IMR-90 (cell line): ENCODE data around the gene MDC1. TPM values are rescaled to one million over a fixed set of nuclear protein-coding genes. Genes with fewer than 3 reads are reported as not detected.

ENCODE experiments used
- ATAC-seq: fragments of 200-7000 bp; cut with Tn5 transposase; 2 replicates; pipeline ENCODE4 v1.9.1; 2020; ENCODE audit warnings: low read depth, mild to moderate bottlenecking, moderate library complexity
- BruUV-seq: library from RNA; stranded (reverse); fragments of 400-500 nt; replicated peaks from 2 replicates; lab custom pipeline; 2021; lab: Mats Ljungman, UMichigan
- CTCF ChIA-PET: fragments of 300-600 bp; formaldehyde crosslinking; extraction: SDS; loops from one replicate; lab custom pipeline; 2021; ENCODE audit warnings: antibody characterized with exemption; lab: Yijun Ruan, JAX
- POLR2A ChIA-PET: fragments of 300-600 bp; sonication (Branson Sonifier 250); formaldehyde crosslinking; loops from one replicate; lab custom pipeline; 2022; ENCODE audit warnings: antibody characterized with exemption; ENCODE audit not compliant: unreplicated experiment; lab: Charles Lee
- DNase-seq: peaks from one replicate; pipeline ENCODE4 v3.0.0; 2013
- H2AFZ ChIP-seq: replicated peaks from 2 replicates; pipeline ENCODE3; 2013; ENCODE audit warnings: low read length, mild to moderate bottlenecking; ENCODE audit not compliant: poor library complexity
- H2AK5ac ChIP-seq: 2 replicates; pipeline ENCODE4 v1.6.1; 2013; ENCODE audit warnings: low read depth, low read length, inconsistent platforms
- H2AK9ac ChIP-seq: replicated peaks from 2 replicates; pipeline ENCODE3; 2013; ENCODE audit warnings: mild to moderate bottlenecking, low read depth, low read length, moderate library complexity; ENCODE audit not compliant: poor library complexity
- H2BK120ac ChIP-seq: 2 replicates; pipeline ENCODE4 v1.6.1; 2013; ENCODE audit warnings: low read depth, low read length, inconsistent platforms
- H2BK15ac ChIP-seq: 3 replicates; pipeline ENCODE4 v1.6.1; 2013; ENCODE audit warnings: low read depth, low read length, inconsistent platforms
- H2BK20ac ChIP-seq: 2 replicates; pipeline ENCODE4 v1.6.1; 2013; ENCODE audit warnings: low read depth, mild to moderate bottlenecking, inconsistent platforms, low read length, moderate library complexity
- H2BK5ac ChIP-seq: 2 replicates; pipeline ENCODE4 v1.6.1; 2013; ENCODE audit warnings: mild to moderate bottlenecking, low read depth, low read length, inconsistent platforms; ENCODE audit not compliant: poor library complexity, severe bottlenecking
- H3K14ac ChIP-seq: replicated peaks from 2 replicates; pipeline ENCODE4 v1.6.1; 2013; ENCODE audit warnings: low read depth, low read length, inconsistent platforms
- H3K18ac ChIP-seq: 2 replicates; pipeline ENCODE4 v1.6.1; 2013; ENCODE audit warnings: low read depth, low read length, control low read depth
- H3K23ac ChIP-seq: 2 replicates; pipeline ENCODE4 v1.6.1; 2013; ENCODE audit warnings: low read depth, low read length, inconsistent platforms
- H3K27ac ChIP-seq: 2 replicates; pipeline ENCODE4 v1.5.1; 2013; ENCODE audit warnings: mild to moderate bottlenecking, control low read depth, low read length; ENCODE audit not compliant: insufficient read depth
- H3K27me3 ChIP-seq: 2 replicates; pipeline ENCODE4 v1.6.1; 2013; ENCODE audit warnings: low read length; ENCODE audit not compliant: control insufficient read depth, insufficient read depth
- H3K36me3 ChIP-seq: 2 replicates; pipeline ENCODE4 v1.6.1; 2013; ENCODE audit warnings: low read length, mixed read lengths; ENCODE audit not compliant: control insufficient read depth, insufficient read depth
- H3K4ac ChIP-seq: 2 replicates; pipeline ENCODE4 v1.6.1; 2013; ENCODE audit warnings: low read depth, low read length, inconsistent platforms
- H3K4me1 ChIP-seq: 2 replicates; pipeline ENCODE4 v1.6.1; 2013; ENCODE audit warnings: low read length, mixed read lengths; ENCODE audit not compliant: control insufficient read depth, insufficient read depth
- H3K4me2 ChIP-seq: 2 replicates; pipeline ENCODE4 v1.6.1; 2013; ENCODE audit warnings: low read depth, mild to moderate bottlenecking, control low read depth, low read length, moderate library complexity
- H3K4me3 ChIP-seq: 2 replicates; pipeline ENCODE4 v1.5.1; 2013; ENCODE audit warnings: low read depth, mild to moderate bottlenecking, control low read depth, low read length, moderate library complexity; ENCODE audit not compliant: insufficient read depth
- H3K56ac ChIP-seq: 2 replicates; pipeline ENCODE4 v1.6.1; 2013; ENCODE audit warnings: low read length, inconsistent platforms; ENCODE audit not compliant: insufficient read depth; ENCODE audit errors: extremely low read depth
- H3K79me1 ChIP-seq, 2 experiments: 2 replicates each; pipeline ENCODE4 v1.6.1; 2013; ENCODE audit warnings: low read length in 2 of 2, inconsistent platforms in 1 of 2, low read depth in 1 of 2
- H3K9ac ChIP-seq: 2 replicates; pipeline ENCODE4 v1.6.1; 2013; ENCODE audit warnings: low read depth, low read length, control low read depth
- H3K9me1 ChIP-seq: 2 replicates; pipeline ENCODE4 v1.6.1; 2013; ENCODE audit warnings: low read length, inconsistent platforms; ENCODE audit not compliant: insufficient read depth
- H3K9me3 ChIP-seq: 2 replicates; pipeline ENCODE4 v1.6.1; 2013; ENCODE audit warnings: low read length; ENCODE audit not compliant: control insufficient read depth, insufficient read depth
- H4K20me1 ChIP-seq: 2 replicates; pipeline ENCODE4 v1.6.1; 2013; ENCODE audit warnings: low read length, inconsistent platforms; ENCODE audit not compliant: insufficient read depth
- H4K5ac ChIP-seq: 2 replicates; pipeline ENCODE4 v1.6.1; 2013; ENCODE audit warnings: mild to moderate bottlenecking, low read depth, low read length, control low read depth
- H4K8ac ChIP-seq, 2 experiments: 2 replicates each; pipeline ENCODE4 v1.6.1; 2013; ENCODE audit warnings: low read depth in 2 of 2, low read length in 2 of 2, control low read depth in 1 of 2, inconsistent platforms in 1 of 2
- H4K91ac ChIP-seq: 2 replicates; pipeline ENCODE4 v1.6.1; 2013; ENCODE audit warnings: low read depth, low read length, inconsistent platforms; ENCODE audit not compliant: insufficient read depth
- CEBPB ChIP-seq: IDR thresholded peaks from 2 replicates; pipeline ENCODE4 v1.6.1; 2012; ENCODE audit warnings: low read depth, low read length, improper control_type of control experiment
- WGBS, 2 experiments: methylation state at CpG; one replicate each; pipeline versions ENCODE4 v1.1.5 to v1.1.7; 2013; ENCODE audit warnings: missing lambda C conversion rate in 2 of 2; ENCODE audit not compliant: insufficient read length in 1 of 2; ENCODE audit errors: extremely low coverage in 2 of 2; 5-methylcytosine and 5-hydroxymethylcytosine counted together
- dilution Hi-C: fragments of 300-500 bp; cut with HindIII; formaldehyde crosslinking; loops from one replicate; pipeline ENCODE4 v1.14.3; 2018; ENCODE audit warnings: low sequenced_read_pairs; ENCODE audit not compliant: unreplicated experiment
- in situ Hi-C: fragments of 300-500 bp; cut with MboI; formaldehyde crosslinking; loops from 3 replicates; pipeline ENCODE4 v1.14.3; 2019; ENCODE audit warnings: low sequenced_read_pairs, inconsistent platforms, mixed read lengths
- intact Hi-C: fragments of 100-400 bp; cut with micrococcal nuclease; formaldehyde crosslinking; loops from 2 replicates; pipeline ENCODE4 v1.10.0; 2022
- polyA plus RNA-seq, 3 experiments: library from polyadenylated mRNA; depleted of rRNA; stranded (reverse); fragments of >200 nt; gene quantifications; 2 replicates each; pipeline ENCODE4 v1.2.3, GENCODE V29; 2012; ENCODE audit warnings: low replicate concordance in 1 of 3
- total RNA-seq: library from RNA; depleted of rRNA; stranded (reverse); fragments of >200 nt; gene quantifications from 2 replicates; pipeline ENCODE4 v1.2.3, GENCODE V29; 2012
- TF ChIP-seq, protein P1 (sequence below): conservative IDR thresholded peaks from 2 replicates; pipeline ENCODE4 v1.5.1; 2012; ENCODE audit warnings: mild to moderate bottlenecking, low read depth, low read length, improper control_type of control experiment

The MDC1 gene
- total and polyA plus RNA-seq, 2 of the 4 experiments (the other 2 are of a cell fraction), result 4.5 to 12.1 TPM

DNA sequence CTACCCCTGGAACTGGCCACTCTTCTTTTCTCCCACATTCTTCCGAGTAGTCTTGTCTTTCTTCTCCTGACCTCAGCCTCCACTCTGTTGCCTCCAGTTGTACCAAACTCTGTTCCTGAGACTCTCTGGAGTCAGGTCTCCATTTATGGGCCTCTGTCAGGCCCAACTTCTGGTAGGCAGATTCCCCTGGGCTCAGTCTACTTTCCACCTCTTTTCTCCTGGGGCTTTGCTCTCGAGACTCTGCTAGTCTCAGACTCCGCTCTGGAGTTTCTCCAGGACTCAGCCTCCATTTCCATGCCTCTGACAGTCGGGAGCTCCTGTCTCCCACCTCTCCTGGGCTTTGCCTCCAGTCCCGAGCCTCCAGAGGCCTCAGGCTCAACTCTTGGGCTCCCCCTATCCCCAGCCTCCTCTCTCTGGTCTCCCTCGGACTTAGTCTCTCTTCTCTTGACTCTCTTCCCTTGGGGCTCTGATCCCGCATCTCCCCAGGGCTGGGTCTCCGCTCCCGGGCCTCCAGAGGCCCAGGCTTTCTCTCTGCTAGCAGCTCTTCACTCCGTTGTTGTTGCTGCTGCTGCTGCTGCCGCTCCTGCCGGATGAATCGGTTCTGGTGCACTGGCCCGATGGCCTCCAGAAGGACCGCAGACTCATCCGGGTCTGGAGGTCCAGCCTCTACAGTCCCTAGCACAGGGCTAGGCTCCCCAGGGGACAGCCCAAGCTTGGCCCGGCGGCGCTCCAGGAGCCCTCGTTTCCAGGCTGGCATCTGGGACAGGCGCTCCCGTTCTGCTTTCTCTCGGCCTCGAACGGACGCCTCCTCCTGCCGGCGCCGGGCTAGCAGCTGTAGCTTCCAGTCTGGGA is 31.7 kb downstream of the MDC1 start:
- TF ChIP-seq, protein P1, sequence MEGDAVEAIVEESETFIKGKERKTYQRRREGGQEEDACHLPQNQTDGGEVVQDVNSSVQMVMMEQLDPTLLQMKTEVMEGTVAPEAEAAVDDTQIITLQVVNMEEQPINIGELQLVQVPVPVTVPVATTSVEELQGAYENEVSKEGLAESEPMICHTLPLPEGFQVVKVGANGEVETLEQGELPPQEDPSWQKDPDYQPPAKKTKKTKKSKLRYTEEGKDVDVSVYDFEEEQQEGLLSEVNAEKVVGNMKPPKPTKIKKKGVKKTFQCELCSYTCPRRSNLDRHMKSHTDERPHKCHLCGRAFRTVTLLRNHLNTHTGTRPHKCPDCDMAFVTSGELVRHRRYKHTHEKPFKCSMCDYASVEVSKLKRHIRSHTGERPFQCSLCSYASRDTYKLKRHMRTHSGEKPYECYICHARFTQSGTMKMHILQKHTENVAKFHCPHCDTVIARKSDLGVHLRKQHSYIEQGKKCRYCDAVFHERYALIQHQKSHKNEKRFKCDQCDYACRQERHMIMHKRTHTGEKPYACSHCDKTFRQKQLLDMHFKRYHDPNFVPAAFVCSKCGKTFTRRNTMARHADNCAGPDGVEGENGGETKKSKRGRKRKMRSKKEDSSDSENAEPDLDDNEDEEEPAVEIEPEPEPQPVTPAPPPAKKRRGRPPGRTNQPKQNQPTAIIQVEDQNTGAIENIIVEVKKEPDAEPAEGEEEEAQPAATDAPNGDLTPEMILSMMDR, result peak; percentile 15; the same call in 1 of the 2 replicates
- TF ChIP-seq CEBPB, result no peak
- Histone ChIP-seq H3K4me3 (peak overlapping the region; percentile 97), H3K79me1 (peaks cover 18 to 40% of the 10 kb centered on the region in 2 experiments; a peak in 3 of 4 replicates), H3K9me1 (peaks cover 13% of the 10 kb centered on the region), H2BK20ac (no peak overlapping the region), H2BK120ac (peak overlapping the region; percentile 86), H3K9me3 (no peaks in the 10 kb centered on the region), H2AK9ac (peak overlapping the region; percentile 100), H3K4me2 (peak overlapping the region; percentile 87), H3K18ac (peak overlapping the region; percentile 98), H4K8ac (peak overlapping the region; percentile 85 to 94), H4K5ac (peak overlapping the region; percentile 91), H3K9ac (peak overlapping the region; percentile 100), H3K4me1 (peaks cover 23% of the 10 kb centered on the region), H2BK15ac (peak overlapping the region; percentile 79; the same call in 2 of the 3 replicates), H3K27me3 (no peaks in the 10 kb centered on the region), H3K14ac (peak overlapping the region; percentile 98), H2AFZ (peak overlapping the region; percentile 18), H3K23ac (peak overlapping the region; percentile 99), H3K36me3 (peaks cover 32% of the 10 kb centered on the region), H2BK5ac (peak overlapping the region; percentile 98), H4K91ac (peak overlapping the region; percentile 99), H2AK5ac (peak overlapping the region; percentile 100), H3K4ac (peak overlapping the region; percentile 100), H3K27ac (peak overlapping the region; percentile 100), H4K20me1 (peaks cover 55% of the 10 kb centered on the region), H3K56ac (peak overlapping the region; percentile 99)
- ChIA-PET CTCF (no interaction called here), POLR2A (interaction anchor here (0.7 to 0.8 kb wide), 2 partner anchors 33 to 71 kb away, joined by 3 to 6 read pairs; no protein-coding TSS in a partner anchor)
- no peak for DNase-seq
- dilution Hi-C loops (no loop called here), in situ Hi-C loops (no loop called here), intact Hi-C loops (loop anchor here (1.0 kb wide), 1 partner anchor 37 kb away; no protein-coding TSS in a partner anchor)
- no TSS peak for BruUV-seq
- ATAC-seq, result no peak
- 58% methylated on average over 16 of the region's 29 CpGs; no CpG with 5 or more reads in 1 of the 2 experiments for WGBS, 2 experiments
